Tibial nerve (tissue), 4 donors: ENCODE data around the gene IQGAP2.

ENCODE experiments used
- CTCF ChIP-seq, 5 experiments: fragments of 200-600 bp in 3 of 5; fragments of 450-650 bp in 2 of 5; sonication (generic) in 3 of 5; IDR thresholded peaks; one replicate each; pipeline ENCODE4 v1.5.1; 2016 to 2019; ENCODE audit warnings: antibody characterized with exemption in 5 of 5, mild to moderate bottlenecking in 3 of 5, moderate library complexity in 2 of 5
- EP300 ChIP-seq, 2 donors: sonication (generic); formaldehyde crosslinking; IDR thresholded peaks; one replicate each; pipeline ENCODE4 v1.6.1; 2017; ENCODE audit warnings: antibody characterized with exemption in 2 of 2, mild to moderate bottlenecking in 1 of 2

GRCh38 chr5:76402886-76403765 is at the start of gene IQGAP2:
- TF ChIP-seq CTCF (IDR thresholded peaks at IDR 0.05): peak; percentile 78 to 84 (median 83)
- TF ChIP-seq EP300 (IDR thresholded peaks at IDR 0.05): peak in 1 of 2 donors; percentile 89
